DMS53 (cell line): Measurements from ENCODE around the gene KIAA1958.
"Not testable (repeated sequence)": the region's sequence is repeated elsewhere in the genome, so short reads cannot be mapped to it uniquely, and the experiment has no call there.

Experiments used
- DNase-seq: peaks from one replicate; lab custom pipeline; 2025; lab: John Stamatoyannopoulos, UW

Gene KIAA1958

GRCh38 chr9:112555844-112556482 lies 69.3 kb downstream of the KIAA1958 start:
- no peak for DNase-seq

GRCh38 chr9:112556497-112557442 lies 70.1 kb downstream of the KIAA1958 start:
- DNase-seq: no peak

- no peak for DNase-seq
These were observed 71.8 kb downstream of the KIAA1958 start for GRCh38 chr9:112558476-112558875.

- no peak for DNase-seq
These were observed 72.4 kb downstream of the KIAA1958 start for GRCh38 chr9:112558978-112559377.

- DNase-seq: no peak
These were observed 73.2 kb downstream of the KIAA1958 start for GRCh38 chr9:112559629-112560413.

- no peak for DNase-seq
These were observed 75.8 kb downstream of the KIAA1958 start for GRCh38 chr9:112562235-112562958.

GRCh38 chr9:112569186-112569585 lies 82.6 kb downstream of the KIAA1958 start:
- DNase-seq: no peak

- no peak for DNase-seq
These were observed 84.1 kb downstream of the KIAA1958 start for GRCh38 chr9:112570671-112571167.

- no peak for DNase-seq
These were observed 85.2 kb downstream of the KIAA1958 start for GRCh38 chr9:112571624-112572355.

GRCh38 chr9:112572416-112572815 lies 85.8 kb downstream of the KIAA1958 start:
- no peak for DNase-seq

GRCh38 chr9:112574008-112574407 lies 87.4 kb downstream of the KIAA1958 start:
- DNase-seq: no peak

GRCh38 chr9:112575107-112575506 lies 88.5 kb downstream of the KIAA1958 start:
- no peak for DNase-seq

GRCh38 chr9:112581469-112582176 lies 95.0 kb downstream of the KIAA1958 start:
- no peak for DNase-seq

GRCh38 chr9:112582371-112583262 lies 96.0 kb downstream of the KIAA1958 start:
- no peak for DNase-seq

GRCh38 chr9:112586599-112587155 lies 100.0 kb downstream of the KIAA1958 start:
- peak; percentile 4 for DNase-seq

- DNase-seq: not testable (repeated sequence)
These were observed 105.2 kb downstream of the KIAA1958 start for GRCh38 chr9:112591875-112592274.

- DNase-seq: no peak
These were observed 113.1 kb downstream of the KIAA1958 start for GRCh38 chr9:112599732-112600131.

- DNase-seq: peak; percentile 25
These were observed 115.0 kb downstream of the KIAA1958 start for GRCh38 chr9:112601636-112602035.

- DNase-seq: no peak
These were observed 118.2 kb downstream of the KIAA1958 start for GRCh38 chr9:112604790-112605189.
